ENCODE data around the gene CDHR1.

- no peak for TF ChIP-seq MLLT1 (IDR thresholded peaks at IDR 0.05)
- no peak for TF ChIP-seq POLR2A (IDR thresholded peaks at IDR 0.05; ENCODE audit: low read depth, low read length)
- TF ChIP-seq BMI1 (IDR thresholded peaks at IDR 0.05; ENCODE audit: borderline replicate concordance), result no peak
- TF ChIP-seq PBX3 (IDR thresholded peaks at IDR 0.05; ENCODE audit: insufficient replicate concordance, low read depth, low read length), result no peak
- no peak for TF ChIP-seq TCF3 (IDR thresholded peaks at IDR 0.05; ENCODE audit: borderline replicate concordance, insufficient read depth, low read depth, low read length)
These were observed 35.8 kb upstream of the CDHR1 start for GRCh38 chr10:84158550-84158949.
